Karpas-422 (cell line): ENCODE results near the gene PGBD5. TPM values are rescaled to one million over a fixed set of nuclear protein-coding genes. Genes with fewer than 3 reads are reported as not detected.

ENCODE experiments used
- DNase-seq: peaks from one replicate; pipeline ENCODE4 v3.0.0-alpha.2; 2015
- H2AFZ ChIP-seq: fragments of 200-600 bp; sonication (generic); 2 replicates; pipeline ENCODE4 v1.6.1; 2014; ENCODE audit warnings: antibody characterized with exemption, low read length, mixed read lengths
- H3K27ac ChIP-seq: fragments of 200-600 bp; sonication (generic); 2 replicates; pipeline ENCODE4 v1.5.1; 2014; ENCODE audit warnings: mild to moderate bottlenecking, low read length, moderate library complexity
- H3K27me3 ChIP-seq: fragments of 200-600 bp; sonication (generic); 2 replicates; pipeline ENCODE4 v1.6.1; 2014; ENCODE audit warnings: low read length, mixed read lengths
- H3K36me3 ChIP-seq: fragments of 200-600 bp; sonication (generic); 2 replicates; pipeline ENCODE4 v1.6.1; 2014; ENCODE audit warnings: low read length, mixed read lengths; ENCODE audit not compliant: insufficient read depth
- H3K4me1 ChIP-seq: fragments of 200-600 bp; sonication (generic); 2 replicates; pipeline ENCODE4 v1.6.1; 2014; ENCODE audit warnings: mild to moderate bottlenecking, low read length, mixed read lengths
- H3K4me2 ChIP-seq: fragments of 200-600 bp; sonication (generic); 2 replicates; pipeline ENCODE4 v1.6.1; 2014; ENCODE audit warnings: low read length, low read depth, mild to moderate bottlenecking; ENCODE audit not compliant: poor library complexity, severe bottlenecking
- H3K4me3 ChIP-seq: fragments of 200-600 bp; sonication (generic); 2 replicates; pipeline ENCODE4 v1.5.1; 2014; ENCODE audit warnings: mild to moderate bottlenecking, antibody characterized with exemption, low read length, mixed read lengths
- H3K79me2 ChIP-seq: fragments of 200-600 bp; sonication (generic); 2 replicates; pipeline ENCODE4 v1.6.1; 2014; ENCODE audit warnings: mild to moderate bottlenecking, low read length, mixed read lengths
- H3K9ac ChIP-seq: fragments of 200-600 bp; sonication (generic); 2 replicates; pipeline ENCODE4 v1.6.0; 2014; ENCODE audit warnings: low read length
- H3K9me2 ChIP-seq: fragments of 200-600 bp; sonication (generic), shearing (Covaris generic); replicated peaks from 2 replicates; pipeline ENCODE4 v1.6.0; 2014; ENCODE audit warnings: mild to moderate bottlenecking, low read length, moderate library complexity; ENCODE audit not compliant: insufficient read depth
- H3K9me3 ChIP-seq: fragments of 300-700, 200-600 bp; sonication (generic); 2 replicates; pipeline ENCODE4 v1.6.1; 2014; ENCODE audit warnings: low read length, mixed read lengths
- H4K20me1 ChIP-seq: fragments of 200-600 bp; sonication (generic); 2 replicates; pipeline ENCODE4 v1.6.1; 2014; ENCODE audit warnings: mild to moderate bottlenecking, antibody characterized with exemption, low read length, low read depth; ENCODE audit not compliant: insufficient read depth
- total RNA-seq: library from RNA; depleted of rRNA; stranded (reverse); fragments of >200 nt; shearing (Covaris generic); gene quantifications from 2 replicates; pipeline ENCODE4 v1.2.3, GENCODE V29; 2014; ENCODE audit warnings: low replicate concordance

PGBD5 gene
- total RNA-seq, 1 experiment from 2014 or later, result not detected

- Histone ChIP-seq H3K9me3 (no peaks in the 10 kb centered on the region), H3K79me2 (no peaks in the 10 kb centered on the region), H3K27ac (no peak overlapping the region), H3K4me1 (no peaks in the 10 kb centered on the region), H3K27me3 (no peaks in the 10 kb centered on the region), H4K20me1 (no peaks in the 10 kb centered on the region), H3K9me2 (no peaks in the 10 kb centered on the region), H3K9ac (no peak overlapping the region), H3K4me2 (no peak overlapping the region), H3K36me3 (no peaks in the 10 kb centered on the region), H2AFZ (no peak overlapping the region), H3K4me3 (no peak overlapping the region)
- DNase-seq, result no peak
Measured at GRCh38 chr1:230392536-230392909, 33.6 kb downstream of the PGBD5 start.

GRCh38 chr1:230391776-230392535 lies 34.2 kb downstream of the PGBD5 start:
- no peak overlapping the region for H3K4me2 ChIP-seq
- no peak overlapping the region for H3K27ac ChIP-seq
- no peak overlapping the region for H3K9ac ChIP-seq
- no peak overlapping the region for H3K4me3 ChIP-seq
- H3K27me3 ChIP-seq, result no peaks in the 10 kb centered on the region
- no peaks in the 10 kb centered on the region for H3K4me1 ChIP-seq
- no peaks in the 10 kb centered on the region for H3K79me2 ChIP-seq
- no peaks in the 10 kb centered on the region for H4K20me1 ChIP-seq
- no peaks in the 10 kb centered on the region for H3K36me3 ChIP-seq
- no peaks in the 10 kb centered on the region for H3K9me3 ChIP-seq
- no peak overlapping the region for H2AFZ ChIP-seq
- DNase-seq, result no peak
- H3K9me2 ChIP-seq, result no peaks in the 10 kb centered on the region

DNA sequence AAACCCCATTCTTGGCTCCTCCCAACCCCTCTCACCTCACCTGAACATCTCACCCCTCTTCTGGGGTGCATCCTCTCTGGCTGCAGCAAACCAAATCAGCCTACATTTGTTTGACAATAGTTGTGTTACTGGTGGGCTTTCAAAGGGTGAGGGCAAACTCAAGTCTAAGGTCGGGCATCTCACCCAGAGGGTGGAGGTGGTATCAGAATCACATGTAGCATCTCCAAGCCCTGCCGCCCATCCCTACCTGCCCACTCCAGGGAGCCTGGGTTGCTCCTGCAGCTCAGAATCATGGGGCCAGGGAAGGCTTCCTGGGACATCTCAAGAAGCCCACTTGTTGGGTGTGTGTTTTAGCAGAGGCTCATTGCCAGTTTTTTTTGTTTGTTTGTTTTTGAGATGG lies 35.8 kb downstream of the PGBD5 start:
- Histone ChIP-seq H3K4me1 (no peaks in the 10 kb centered on the region), H3K27ac (no peak overlapping the region), H3K9me2 (no peaks in the 10 kb centered on the region), H3K9ac (no peak overlapping the region), H3K4me2 (no peak overlapping the region), H3K27me3 (no peaks in the 10 kb centered on the region), H3K36me3 (no peaks in the 10 kb centered on the region), H4K20me1 (no peaks in the 10 kb centered on the region), H3K9me3 (no peaks in the 10 kb centered on the region), H2AFZ (no peak overlapping the region), H3K79me2 (no peaks in the 10 kb centered on the region), H3K4me3 (no peak overlapping the region)
- DNase-seq, result no peak

GRCh38 chr1:230387876-230388275 lies 38.3 kb downstream of the PGBD5 start:
- H3K36me3 ChIP-seq, result no peaks in the 10 kb centered on the region
- DNase-seq, result no peak
- H3K4me2 ChIP-seq, result no peak overlapping the region
- no peak overlapping the region for H3K4me3 ChIP-seq
- no peak overlapping the region for H2AFZ ChIP-seq
- H3K27ac ChIP-seq, result no peak overlapping the region
- H3K4me1 ChIP-seq, result no peaks in the 10 kb centered on the region
- H3K9ac ChIP-seq, result no peak overlapping the region
- no peaks in the 10 kb centered on the region for H3K27me3 ChIP-seq
- no peaks in the 10 kb centered on the region for H3K9me2 ChIP-seq
- no peaks in the 10 kb centered on the region for H3K79me2 ChIP-seq
- H4K20me1 ChIP-seq, result no peaks in the 10 kb centered on the region
- H3K9me3 ChIP-seq, result no peaks in the 10 kb centered on the region

- DNase-seq, result no peak
- H3K79me2 ChIP-seq, result no peaks in the 10 kb centered on the region
- no peaks in the 10 kb centered on the region for H3K36me3 ChIP-seq
- H3K9me3 ChIP-seq, result no peaks in the 10 kb centered on the region
- H3K9me2 ChIP-seq, result no peaks in the 10 kb centered on the region
- H2AFZ ChIP-seq, result no peak overlapping the region
- no peaks in the 10 kb centered on the region for H4K20me1 ChIP-seq
- no peak overlapping the region for H3K9ac ChIP-seq
- no peak overlapping the region for H3K27ac ChIP-seq
- H3K27me3 ChIP-seq, result no peaks in the 10 kb centered on the region
- no peak overlapping the region for H3K4me2 ChIP-seq
- H3K4me1 ChIP-seq, result no peaks in the 10 kb centered on the region
- H3K4me3 ChIP-seq, result no peak overlapping the region
Measured at GRCh38 chr1:230387296-230387695, 38.8 kb downstream of the PGBD5 start.

GRCh38 chr1:230386637-230387262 lies 39.4 kb downstream of the PGBD5 start:
- Histone ChIP-seq H4K20me1 (no peaks in the 10 kb centered on the region), H3K79me2 (no peaks in the 10 kb centered on the region), H2AFZ (no peak overlapping the region), H3K9me3 (no peaks in the 10 kb centered on the region), H3K4me3 (no peak overlapping the region), H3K9me2 (no peaks in the 10 kb centered on the region), H3K9ac (no peak overlapping the region), H3K4me1 (no peaks in the 10 kb centered on the region), H3K27me3 (no peaks in the 10 kb centered on the region), H3K4me2 (no peak overlapping the region), H3K36me3 (no peaks in the 10 kb centered on the region), H3K27ac (no peak overlapping the region)
- no peak for DNase-seq

- Histone ChIP-seq H3K9ac (no peak overlapping the region), H3K79me2 (no peaks in the 10 kb centered on the region), H3K4me1 (no peaks in the 10 kb centered on the region), H3K9me2 (no peaks in the 10 kb centered on the region), H3K27ac (no peak overlapping the region), H3K9me3 (no peaks in the 10 kb centered on the region), H3K27me3 (no peaks in the 10 kb centered on the region), H3K36me3 (no peaks in the 10 kb centered on the region), H3K4me3 (no peak overlapping the region), H4K20me1 (no peaks in the 10 kb centered on the region), H2AFZ (no peak overlapping the region), H3K4me2 (no peak overlapping the region)
- DNase-seq, result no peak
Measured at GRCh38 chr1:230385930-230386329, 40.2 kb downstream of the PGBD5 start.

GRCh38 chr1:230385158-230385450 lies 41.0 kb downstream of the PGBD5 start:
- H3K9me2 ChIP-seq, result no peaks in the 10 kb centered on the region
- H3K4me2 ChIP-seq, result no peak overlapping the region
- H3K27me3 ChIP-seq, result no peaks in the 10 kb centered on the region
- no peak overlapping the region for H2AFZ ChIP-seq
- no peak overlapping the region for H3K4me3 ChIP-seq
- H3K79me2 ChIP-seq, result no peaks in the 10 kb centered on the region
- no peak overlapping the region for H3K9ac ChIP-seq
- no peaks in the 10 kb centered on the region for H3K4me1 ChIP-seq
- no peak for DNase-seq
- no peaks in the 10 kb centered on the region for H4K20me1 ChIP-seq
- H3K27ac ChIP-seq, result no peak overlapping the region
- no peaks in the 10 kb centered on the region for H3K36me3 ChIP-seq
- H3K9me3 ChIP-seq, result no peaks in the 10 kb centered on the region
